Osteoblast (primary cell): Measurements from ENCODE around the gene HMOX1. TPM values are rescaled to one million over a fixed set of nuclear protein-coding genes. Genes with fewer than 3 reads are reported as not detected.

Source experiments
- DNase-seq: peaks from one replicate; pipeline ENCODE4 v3.0.0; 2011; ENCODE audit warnings: low spot score, mixed read lengths; ENCODE audit not compliant: insufficient read length; ENCODE audit errors: missing footprints
- H2AFZ ChIP-seq: 2 replicates; pipeline ENCODE4 v1.6.0; 2011; ENCODE audit warnings: mild to moderate bottlenecking, low read length
- H3K27ac ChIP-seq: 2 replicates; pipeline ENCODE4 v1.5.1; 2011; ENCODE audit warnings: mild to moderate bottlenecking, low read depth, low read length, moderate library complexity
- H3K27me3 ChIP-seq: 2 replicates; pipeline ENCODE4 v1.6.0; 2012; ENCODE audit warnings: mild to moderate bottlenecking, control low read depth, inconsistent platforms, low read length, moderate library complexity; ENCODE audit not compliant: insufficient read depth
- H3K36me3 ChIP-seq: 2 replicates; pipeline ENCODE4 v1.5.1; 2011; ENCODE audit warnings: mild to moderate bottlenecking, low read length, control low read depth, moderate library complexity; ENCODE audit not compliant: insufficient read depth
- H3K4me1 ChIP-seq: 2 replicates; pipeline ENCODE4 v1.5.1; 2011; ENCODE audit warnings: mild to moderate bottlenecking, low read length, control low read depth, moderate library complexity; ENCODE audit not compliant: insufficient read depth
- H3K4me2 ChIP-seq: 2 replicates; pipeline ENCODE4 v1.6.0; 2011; ENCODE audit warnings: mild to moderate bottlenecking, low read length; ENCODE audit not compliant: insufficient read depth
- H3K4me3 ChIP-seq: fragments of 200-600 bp; sonication (generic); 3 replicates; pipeline ENCODE4 v1.5.1; 2012; ENCODE audit warnings: mild to moderate bottlenecking, low read length, inconsistent platforms; ENCODE audit not compliant: insufficient read depth
- H3K79me2 ChIP-seq: 2 replicates; pipeline ENCODE4 v1.6.0; 2012; ENCODE audit warnings: mild to moderate bottlenecking, low read length, control low read depth, inconsistent platforms; ENCODE audit not compliant: insufficient read depth
- H3K9me3 ChIP-seq: 2 replicates; pipeline ENCODE4 v1.5.1; 2011; ENCODE audit warnings: low read depth, low read length, control low read depth
- H4K20me1 ChIP-seq: 2 replicates; pipeline ENCODE4 v1.6.0; 2012; ENCODE audit warnings: mild to moderate bottlenecking, low read length, control low read depth; ENCODE audit not compliant: insufficient read depth
- CTCF ChIP-seq: IDR thresholded peaks from 2 replicates; pipeline ENCODE4 v1.5.1; 2011; ENCODE audit warnings: mild to moderate bottlenecking, low read depth, low read length, moderate library complexity; ENCODE audit errors: extremely low read depth
- total RNA-seq: library from RNA; depleted of rRNA; stranded (reverse); fragments of >200 nt; gene quantifications from 2 replicates; pipeline ENCODE4 v1.2.3, GENCODE V29; 2012

HMOX1 gene
- total RNA-seq, 1 donor: 475 TPM

- Histone ChIP-seq H4K20me1 (no peaks in the 10 kb centered on the region), H3K4me2 (no peak overlapping the region), H3K9me3 (no peaks in the 10 kb centered on the region), H3K4me1 (peaks cover 12% of the 10 kb centered on the region), H3K27me3 (no peaks in the 10 kb centered on the region), H3K36me3 (peaks cover 22% of the 10 kb centered on the region), H3K27ac (no peak overlapping the region), H3K79me2 (peaks cover 5% of the 10 kb centered on the region), H2AFZ (no peak overlapping the region), H3K4me3 (no peak overlapping the region)
- DNase-seq: peak; percentile 38
- no peak for TF ChIP-seq CTCF
Observed at GRCh38 chr22:35403356-35403755, 22.5 kb downstream of the HMOX1 start.

GRCh38 chr22:35404176-35404575 lies 23.3 kb downstream of the HMOX1 start:
- no peak for TF ChIP-seq CTCF
- no peak overlapping the region for H3K4me2 ChIP-seq
- no peak overlapping the region for H3K4me3 ChIP-seq
- no peaks in the 10 kb centered on the region for H4K20me1 ChIP-seq
- H3K27ac ChIP-seq: no peak overlapping the region
- H3K9me3 ChIP-seq: no peaks in the 10 kb centered on the region
- peaks cover 25% of the 10 kb centered on the region for H3K36me3 ChIP-seq
- no peak overlapping the region for H2AFZ ChIP-seq
- peak; percentile 58 for DNase-seq
- H3K4me1 ChIP-seq: peaks cover 12% of the 10 kb centered on the region
- peaks cover 5% of the 10 kb centered on the region for H3K79me2 ChIP-seq
- H3K27me3 ChIP-seq: no peaks in the 10 kb centered on the region

- DNase-seq: no peak
- no peaks in the 10 kb centered on the region for H3K79me2 ChIP-seq
- H2AFZ ChIP-seq: no peak overlapping the region
- no peak for TF ChIP-seq CTCF
- H3K27ac ChIP-seq: no peak overlapping the region
- H3K4me1 ChIP-seq: no peaks in the 10 kb centered on the region
- H3K36me3 ChIP-seq: peaks cover 36% of the 10 kb centered on the region
- H3K4me3 ChIP-seq: no peak overlapping the region
- H3K9me3 ChIP-seq: no peaks in the 10 kb centered on the region
- H3K4me2 ChIP-seq: no peak overlapping the region
- no peaks in the 10 kb centered on the region for H4K20me1 ChIP-seq
- H3K27me3 ChIP-seq: no peaks in the 10 kb centered on the region
Observed at GRCh38 chr22:35406443-35406842, 25.5 kb downstream of the HMOX1 start.

GRCh38 chr22:35407362-35407761 lies 26.5 kb downstream of the HMOX1 start:
- DNase-seq: peak; percentile 63
- Histone ChIP-seq H3K4me3 (no peak overlapping the region), H3K36me3 (peaks cover 41% of the 10 kb centered on the region), H2AFZ (no peak overlapping the region), H3K4me2 (no peak overlapping the region), H3K27ac (no peak overlapping the region), H4K20me1 (no peaks in the 10 kb centered on the region), H3K9me3 (no peaks in the 10 kb centered on the region), H3K4me1 (no peaks in the 10 kb centered on the region), H3K79me2 (no peaks in the 10 kb centered on the region), H3K27me3 (no peaks in the 10 kb centered on the region)
- TF ChIP-seq CTCF: no peak
